GM21529 (cell line): ENCODE data around the gene PTPRU.
A peak's percentile ranks its signal among the peaks of the same experiment; 100 is the strongest.

ENCODE experiments used
- ATAC-seq: cut with Tn5 transposase; IDR thresholded peaks from one replicate; pipeline ENCODE4 v1.9.1; 2021; ENCODE audit not compliant: unreplicated experiment

The PTPRU gene

DNA sequence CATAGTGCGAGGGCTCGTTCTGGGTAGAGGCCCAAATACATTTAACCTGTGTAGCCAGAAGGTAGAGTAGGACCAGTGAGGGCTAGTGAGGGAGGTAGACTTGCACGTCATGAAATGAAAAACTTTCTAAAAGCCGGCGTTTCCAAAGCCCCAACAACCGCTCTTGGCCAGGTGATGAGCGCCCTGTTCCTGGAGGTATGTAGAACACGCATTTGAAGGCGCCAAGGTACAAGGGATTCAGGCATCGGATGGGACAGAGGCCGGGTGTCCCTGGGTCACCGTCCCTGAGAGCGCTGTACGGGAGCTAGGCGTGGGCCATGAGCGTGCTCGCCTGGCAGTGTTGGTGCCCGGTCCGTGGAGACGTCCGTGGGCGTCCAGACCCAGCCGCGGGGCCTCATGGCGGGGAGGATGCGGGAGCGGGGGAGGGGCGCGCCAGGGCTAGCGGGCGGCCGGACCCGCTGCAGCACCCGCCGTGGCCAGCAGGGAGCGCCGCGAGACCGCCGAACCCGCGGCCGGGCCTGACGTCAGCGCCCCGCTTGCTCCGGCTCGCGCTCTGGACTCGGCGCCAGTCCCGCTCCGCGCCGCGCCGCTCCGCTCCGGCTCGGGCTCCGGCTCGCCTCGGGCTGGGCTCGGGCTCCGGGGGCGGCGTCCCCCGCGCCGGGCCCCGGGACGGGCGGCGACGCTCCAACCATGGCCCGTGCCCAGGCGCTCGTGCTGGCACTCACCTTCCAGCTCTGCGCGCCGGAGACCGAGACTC, at the start of gene PTPRU:
TSS of gene PTPRU (plus strand) at position 568 of the 757 bp plus-strand sequence. CDS start at position 691, 123 bp downstream.
- ATAC-seq = peak; percentile 69

- no peak for ATAC-seq
These were observed 49.6 kb upstream of the PTPRU start for GRCh38 chr1:29186707-29187106.

- ATAC-seq = no peak
These were observed 45.6 kb upstream of the PTPRU start for GRCh38 chr1:29190718-29191117.

- no peak for ATAC-seq
These were observed 42.4 kb upstream of the PTPRU start for GRCh38 chr1:29193879-29194455.

- ATAC-seq = no peak
These were observed 40.4 kb upstream of the PTPRU start for GRCh38 chr1:29195881-29196291.

- ATAC-seq = no peak
These were observed 39.3 kb upstream of the PTPRU start for GRCh38 chr1:29196863-29197589.

GRCh38 chr1:29197590-29197924, 38.8 kb upstream of the PTPRU start:
- no peak for ATAC-seq

- ATAC-seq = no peak
These were observed 38.3 kb upstream of the PTPRU start for GRCh38 chr1:29197993-29198392.

DNA sequence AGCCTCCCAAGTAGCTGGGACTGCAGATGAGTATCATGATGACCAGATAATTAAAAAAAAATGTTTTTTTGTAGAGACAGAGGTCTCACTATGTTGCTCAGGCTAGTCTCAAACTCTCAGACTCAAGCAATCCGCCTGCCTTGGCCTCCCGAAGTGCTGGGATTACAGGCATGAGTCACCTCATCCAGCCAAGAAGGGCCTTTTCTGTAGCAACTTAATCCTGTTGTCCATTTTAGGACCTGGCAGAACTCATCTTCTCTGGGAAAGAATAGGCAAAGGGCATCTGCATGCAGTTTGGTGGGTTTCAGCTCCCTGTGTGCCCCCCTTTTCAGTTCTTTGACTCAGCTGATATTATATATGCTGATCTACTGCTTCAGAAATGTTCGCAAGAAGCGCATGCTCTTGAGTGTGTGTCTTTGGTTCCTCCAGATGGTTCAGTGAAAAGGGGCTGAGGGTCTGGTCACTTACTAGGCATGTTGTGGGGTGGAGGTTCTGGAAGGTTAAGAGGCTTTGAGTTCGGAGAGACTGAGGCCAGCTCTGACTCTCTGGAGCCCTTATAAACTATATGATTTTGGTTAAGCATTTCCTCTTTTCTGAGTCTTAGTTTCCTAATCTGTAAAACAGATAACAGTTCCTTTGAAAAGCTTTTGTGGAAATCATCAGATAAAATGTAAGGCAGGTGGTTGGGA, 35.3 kb upstream of the PTPRU start:
- ATAC-seq = no peak

DNA sequence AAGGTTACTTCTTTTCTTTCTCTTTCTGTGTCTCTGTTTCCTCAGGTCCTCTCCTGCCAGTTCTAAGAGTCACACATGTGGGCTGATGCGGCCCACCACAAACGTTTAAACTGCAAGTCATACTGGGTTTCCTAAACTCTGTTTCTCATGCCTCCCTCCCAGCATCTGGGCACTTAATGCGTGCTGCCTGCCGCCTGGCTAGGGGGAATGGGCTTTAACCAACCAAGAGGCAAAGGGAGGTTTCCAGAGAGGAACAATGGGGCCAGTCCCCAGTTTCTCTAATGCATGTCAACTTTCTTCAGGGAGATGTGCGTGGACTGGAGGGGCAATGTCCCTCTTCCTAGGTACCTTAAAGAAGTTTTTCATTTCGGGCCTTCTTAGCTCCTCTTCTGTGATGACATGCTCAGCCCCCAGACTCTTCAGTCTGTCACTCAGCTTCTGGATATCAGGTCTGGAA, 34.7 kb upstream of the PTPRU start:
- no peak for ATAC-seq

- ATAC-seq = no peak
These were observed 34.3 kb upstream of the PTPRU start for GRCh38 chr1:29202053-29202452.

GRCh38 chr1:29202584-29203340, 33.6 kb upstream of the PTPRU start:
- peak; percentile 79 for ATAC-seq

DNA sequence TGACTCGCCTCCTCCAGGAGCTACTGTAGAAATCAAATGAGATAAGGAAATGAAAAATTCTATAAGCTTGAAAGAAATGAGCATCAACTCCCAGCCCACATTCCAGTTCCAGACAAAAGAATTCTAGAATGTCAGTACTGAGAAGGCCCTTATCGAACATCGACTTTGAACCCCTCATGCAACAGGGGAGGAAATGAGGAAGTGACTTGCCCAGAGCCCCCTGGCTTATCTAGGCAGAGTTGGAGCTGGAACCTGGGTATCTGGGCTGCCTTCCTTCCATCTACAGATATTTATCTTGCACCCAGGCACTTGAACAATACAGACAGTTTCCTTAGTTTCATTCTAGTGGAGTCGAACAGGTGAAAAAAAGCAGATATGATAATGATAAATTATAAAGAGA, 27.9 kb upstream of the PTPRU start:
- no peak for ATAC-seq

DNA sequence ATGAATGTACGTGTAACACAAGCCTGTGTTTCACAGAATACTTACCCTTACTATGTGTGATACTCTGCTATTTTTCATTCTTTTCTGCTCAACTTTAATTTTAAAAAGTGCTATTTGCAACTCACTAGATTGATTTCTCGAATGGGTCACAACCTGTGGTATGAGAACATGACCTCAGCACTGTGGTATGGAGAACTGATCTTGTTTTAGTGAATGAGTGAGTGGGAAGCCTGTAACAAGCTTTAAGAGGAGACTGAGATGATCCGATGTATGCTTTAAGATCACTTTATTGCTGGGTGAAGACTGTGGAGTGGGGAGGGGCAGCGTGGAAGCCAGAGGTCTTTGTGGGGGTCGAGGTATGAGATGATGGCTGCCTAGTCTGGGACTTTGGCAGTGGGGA, 27.1 kb upstream of the PTPRU start:
- no peak for ATAC-seq

DNA sequence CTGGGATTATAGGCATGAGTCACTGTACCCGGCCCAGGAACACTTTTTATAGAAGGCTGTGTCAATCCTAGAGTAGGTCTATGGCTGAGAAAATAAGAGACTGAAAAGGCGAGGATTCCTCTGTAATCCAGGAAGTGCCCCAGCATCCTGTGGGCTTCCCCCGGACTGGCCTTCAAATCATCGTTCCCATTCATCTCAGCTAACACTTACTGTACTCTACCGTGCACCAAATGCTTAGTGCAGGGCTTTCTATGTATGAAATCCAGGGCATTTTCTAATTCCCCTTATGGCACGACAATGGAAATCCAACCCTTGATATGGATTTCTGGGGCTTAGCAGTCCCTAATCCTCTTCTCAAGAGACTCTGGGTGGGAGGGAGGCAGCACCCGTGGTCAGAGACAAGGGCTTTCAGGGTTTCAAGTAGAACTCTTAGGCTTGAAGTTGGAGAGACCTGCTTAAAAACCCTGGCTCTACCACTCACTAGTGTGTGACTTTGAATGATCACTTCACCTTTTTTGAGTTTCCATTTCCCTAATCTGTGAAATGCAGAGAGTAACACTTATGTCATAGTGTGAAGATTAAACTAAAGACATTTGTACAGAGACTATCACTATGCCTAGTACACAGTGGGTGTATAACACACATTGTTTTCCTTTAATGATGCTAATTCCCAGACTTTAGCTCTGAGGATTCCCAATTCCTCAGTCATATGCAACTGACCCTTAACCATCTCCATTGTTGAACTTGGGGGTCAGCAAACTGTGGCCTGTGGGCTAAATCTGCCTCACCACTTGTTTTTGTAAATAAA, 25.8 kb upstream of the PTPRU start:
- peak; percentile 52 for ATAC-seq

- no peak for ATAC-seq
These were observed 25.0 kb upstream of the PTPRU start for GRCh38 chr1:29211086-29212030.

DNA sequence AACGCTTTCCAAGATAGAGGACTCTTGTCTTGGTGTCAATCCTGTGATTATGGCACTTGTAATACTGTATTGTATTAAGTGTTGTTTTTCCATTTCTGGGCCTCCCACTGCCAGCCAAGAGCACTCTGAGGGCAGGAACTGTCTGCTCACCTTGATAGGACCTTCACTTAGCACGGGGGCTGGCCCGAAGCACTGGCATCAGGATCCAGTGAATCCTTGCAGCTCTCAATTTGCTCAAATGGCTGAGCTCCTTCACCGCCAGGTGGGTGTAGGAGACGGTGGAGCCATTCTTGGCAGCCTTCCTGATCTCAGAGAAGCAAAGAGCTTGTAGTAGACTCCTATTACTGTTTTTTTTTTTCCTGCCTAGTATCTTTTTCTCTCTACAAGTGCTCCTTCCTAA, 23.3 kb upstream of the PTPRU start:
- no peak for ATAC-seq

DNA sequence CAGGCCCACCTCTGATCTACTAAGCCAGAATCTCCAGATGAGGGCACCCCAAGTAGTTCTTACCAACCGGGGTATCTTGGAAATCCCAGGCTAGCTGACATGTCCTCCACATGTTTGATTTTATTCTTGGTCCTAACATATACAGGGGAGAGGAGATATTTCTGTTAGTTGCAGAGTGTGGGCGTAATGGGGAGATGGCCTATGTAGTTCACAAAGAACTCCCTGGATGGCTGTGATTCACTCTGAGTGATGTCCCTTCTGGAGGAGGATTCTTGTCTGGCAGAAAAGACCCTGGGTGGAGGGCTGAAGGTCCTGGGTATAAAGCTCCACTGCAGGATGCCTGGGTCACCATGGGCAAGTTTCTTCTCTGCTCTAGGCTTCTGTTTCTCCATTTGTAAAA, 18.7 kb upstream of the PTPRU start:
- no peak for ATAC-seq

DNA sequence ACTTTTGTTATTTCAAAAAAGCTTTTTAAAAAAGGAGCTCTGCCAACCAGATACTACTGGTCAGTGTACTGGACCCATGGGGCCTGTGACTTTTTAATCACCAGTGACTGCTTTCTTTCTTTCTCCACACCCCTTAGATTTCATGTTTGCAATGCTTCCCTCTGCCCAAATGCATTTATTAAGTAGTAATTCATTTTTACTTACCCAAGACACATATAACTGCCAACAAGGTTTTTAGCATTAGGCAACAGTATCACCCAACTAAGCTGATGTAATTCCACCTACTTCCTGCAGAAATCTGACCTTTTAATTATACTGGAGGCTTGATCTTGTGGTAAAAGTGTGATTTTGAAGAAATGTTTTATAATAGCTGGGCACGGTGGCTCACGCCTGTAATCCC, 18.1 kb upstream of the PTPRU start:
- no peak for ATAC-seq
